SK-N-SH treated with all-trans-retinoic acid at 6 μM for 48 hours (cell line): Measurements from ENCODE around the gene FSIP1.

Experiments
- ATAC-seq: fragments of 200-7000 bp; cut with Tn5 transposase; 3 replicates; pipeline ENCODE4 v1.9.1; 2020; ENCODE audit warnings: mild to moderate bottlenecking, moderate library complexity
- ARNTL ChIP-seq: fragments of 450-650 bp; formaldehyde crosslinking; IDR thresholded peaks from 2 replicates; pipeline ENCODE4 v1.5.0; 2020; ENCODE audit warnings: low read depth, mild to moderate bottlenecking, moderate library complexity, borderline replicate concordance
- BACH2 ChIP-seq: fragments of 250-450 bp; sonication (Bioruptor Pico); IDR thresholded peaks from 2 replicates; pipeline ENCODE4 v1.9.0; 2021; ENCODE audit warnings: mild to moderate bottlenecking, borderline replicate concordance
- CREB5 ChIP-seq: fragments of 250-450 bp; sonication (Bioruptor Pico); IDR thresholded peaks from 2 replicates; pipeline ENCODE4 v1.5.1; 2020; ENCODE audit warnings: low read depth, mild to moderate bottlenecking, moderate library complexity
- CSDC2 ChIP-seq: fragments of 250-450 bp; sonication (Bioruptor Pico); IDR thresholded peaks from 2 replicates; pipeline ENCODE4 v1.5.0; 2020; ENCODE audit warnings: mild to moderate bottlenecking, moderate library complexity
- CSRNP3 ChIP-seq: fragments of 250-450 bp; sonication (Bioruptor Pico); IDR thresholded peaks from 2 replicates; pipeline ENCODE4 v1.5.1; 2021; ENCODE audit warnings: mild to moderate bottlenecking, moderate library complexity
- ESRRG ChIP-seq: fragments of 250-450 bp; sonication (Bioruptor Pico); IDR thresholded peaks from 2 replicates; pipeline ENCODE4 v1.6.1; 2021; ENCODE audit warnings: mild to moderate bottlenecking
- GLIS3 ChIP-seq: fragments of 250-450 bp; sonication (Bioruptor Pico); IDR thresholded peaks from 2 replicates; pipeline ENCODE4 v1.5.0; 2020; ENCODE audit warnings: mild to moderate bottlenecking, moderate library complexity
- ISL1 ChIP-seq: fragments of 250-450 bp; sonication (Bioruptor Pico); IDR thresholded peaks from 2 replicates; pipeline ENCODE4 v2.1.2; 2022; ENCODE audit warnings: mild to moderate bottlenecking, moderate library complexity
- OSR1 ChIP-seq: fragments of 250-450 bp; sonication (Bioruptor Pico); IDR thresholded peaks from 2 replicates; pipeline ENCODE4 v1.8.0; 2022; ENCODE audit warnings: moderate library complexity, mild to moderate bottlenecking, inconsistent platforms
- PATZ1 ChIP-seq: fragments of 250-450 bp; sonication (Bioruptor Pico); IDR thresholded peaks from 2 replicates; pipeline ENCODE4 v1.8.0; 2020; ENCODE audit warnings: mild to moderate bottlenecking, moderate library complexity, borderline replicate concordance
- PPARA ChIP-seq: fragments of 250-450 bp; sonication (Bioruptor Pico); IDR thresholded peaks from 2 replicates; pipeline ENCODE4 v1.5.0; 2020; ENCODE audit warnings: mild to moderate bottlenecking, borderline replicate concordance
- RARB ChIP-seq: fragments of 250-450 bp; sonication (Bioruptor Pico); IDR thresholded peaks from 2 replicates; pipeline ENCODE4 v1.8.0; 2021; ENCODE audit warnings: mild to moderate bottlenecking, moderate library complexity
- SNAI2 ChIP-seq: fragments of 250-450 bp; sonication (Bioruptor Pico); IDR thresholded peaks from 2 replicates; pipeline ENCODE4 v1.5.0; 2020; ENCODE audit warnings: mild to moderate bottlenecking, moderate library complexity
- TOX ChIP-seq: fragments of 250-450 bp; sonication (Bioruptor Pico); IDR thresholded peaks from 2 replicates; pipeline ENCODE4 v1.8.0; 2021; ENCODE audit warnings: mild to moderate bottlenecking, moderate library complexity, borderline replicate concordance
- TSHZ2 ChIP-seq: fragments of 250-450 bp; sonication (Bioruptor Pico); IDR thresholded peaks from 2 replicates; pipeline ENCODE4 v1.5.0; 2020; ENCODE audit warnings: mild to moderate bottlenecking, moderate library complexity
- ZC3H10 ChIP-seq: fragments of 250-450 bp; sonication (Bioruptor Pico); IDR thresholded peaks from 2 replicates; pipeline ENCODE4 v1.5.1; 2021; ENCODE audit warnings: mild to moderate bottlenecking, moderate library complexity
- ZFP3 ChIP-seq: fragments of 250-450 bp; sonication (Bioruptor Pico); IDR thresholded peaks from 2 replicates; pipeline ENCODE4 v1.5.0; 2020; ENCODE audit warnings: mild to moderate bottlenecking, moderate library complexity
- ZNF565 ChIP-seq: fragments of 450-650 bp; formaldehyde crosslinking; conservative IDR thresholded peaks from 2 replicates; pipeline ENCODE4 v1.5.0; 2020; ENCODE audit warnings: low read depth, mild to moderate bottlenecking, moderate library complexity
- ZNF70 ChIP-seq: fragments of 450-650 bp; formaldehyde crosslinking; IDR thresholded peaks from 2 replicates; pipeline ENCODE4 v1.5.0; 2020; ENCODE audit warnings: mild to moderate bottlenecking, moderate library complexity
- ZNF8 ChIP-seq: fragments of 450-650 bp; formaldehyde crosslinking; IDR thresholded peaks from 2 replicates; pipeline ENCODE4 v1.5.0; 2020; ENCODE audit warnings: mild to moderate bottlenecking, moderate library complexity

Gene FSIP1

GRCh38 chr15:39573287-39573686 is 209.4 kb downstream of the FSIP1 start:
- TF ChIP-seq CSDC2 (CRISPR knock-in tag): no peak
- TF ChIP-seq ZNF565 (CRISPR knock-in tag): no peak
- no peak for TF ChIP-seq ARNTL (CRISPR knock-in tag)
- TF ChIP-seq ESRRG: no peak
- TF ChIP-seq TOX (CRISPR knock-in tag): no peak
- TF ChIP-seq ZC3H10 (CRISPR knock-in tag): no peak
- TF ChIP-seq TSHZ2: no peak
- no peak for TF ChIP-seq GLIS3 (CRISPR knock-in tag)
- TF ChIP-seq SNAI2: no peak
- no peak for TF ChIP-seq OSR1 (CRISPR knock-in tag)
- no peak for TF ChIP-seq RARB
- no peak for TF ChIP-seq PPARA (CRISPR knock-in tag)
- TF ChIP-seq CSRNP3 (CRISPR knock-in tag): no peak
- TF ChIP-seq ZNF70 (CRISPR knock-in tag): no peak
- no peak for TF ChIP-seq BACH2 (CRISPR knock-in tag)
- TF ChIP-seq CREB5 (CRISPR knock-in tag): no peak
- TF ChIP-seq, all 23 proteins: peak for 0
- no peak for ATAC-seq

GRCh38 chr15:39565851-39566250 is 216.8 kb downstream of the FSIP1 start:
- no peak for ATAC-seq
- no peak for TF ChIP-seq ZNF565 (CRISPR knock-in tag)
- TF ChIP-seq ZFP3: no peak
- TF ChIP-seq ZNF8 (CRISPR knock-in tag): no peak
- TF ChIP-seq ZC3H10 (CRISPR knock-in tag): no peak
- TF ChIP-seq TOX (CRISPR knock-in tag): no peak
- no peak for TF ChIP-seq BACH2 (CRISPR knock-in tag)
- TF ChIP-seq TSHZ2: no peak
- no peak for TF ChIP-seq CSDC2 (CRISPR knock-in tag)
- no peak for TF ChIP-seq ISL1 (CRISPR knock-in tag)
- no peak for TF ChIP-seq CREB5 (CRISPR knock-in tag)
- no peak for TF ChIP-seq ZNF70 (CRISPR knock-in tag)
- no peak for TF ChIP-seq ESRRG
- no peak for TF ChIP-seq SNAI2

GRCh38 chr15:39564972-39565665 is 217.5 kb downstream of the FSIP1 start:
- no peak for ATAC-seq
- TF ChIP-seq PATZ1 (no peak), TSHZ2 (no peak), ZNF70 (CRISPR knock-in tag) (no peak), ESRRG (no peak), TOX (CRISPR knock-in tag) (no peak), RARB (no peak), CREB5 (CRISPR knock-in tag) (no peak), BACH2 (CRISPR knock-in tag) (no peak)
